Stimulated activated CD4-positive, alpha-beta T cell treated with anti-CD3 and anti-CD28 coated beads, Interleukin-4, amount 100 ng/mL, for 1 hour (primary cell): Measurements from ENCODE around the gene MAN1A1.
"Not testable (repeated sequence)": the region's sequence is repeated elsewhere in the genome, so short reads cannot be mapped to it uniquely, and the experiment has no call there.

Experiments
- DNase-seq: peaks from one replicate; pipeline ENCODE4 v3.0.0-alpha.2; 2020

Gene MAN1A1

GRCh38 chr6:119187596-119187995, 162.0 kb downstream of the MAN1A1 start:
- no peak for DNase-seq

DNA sequence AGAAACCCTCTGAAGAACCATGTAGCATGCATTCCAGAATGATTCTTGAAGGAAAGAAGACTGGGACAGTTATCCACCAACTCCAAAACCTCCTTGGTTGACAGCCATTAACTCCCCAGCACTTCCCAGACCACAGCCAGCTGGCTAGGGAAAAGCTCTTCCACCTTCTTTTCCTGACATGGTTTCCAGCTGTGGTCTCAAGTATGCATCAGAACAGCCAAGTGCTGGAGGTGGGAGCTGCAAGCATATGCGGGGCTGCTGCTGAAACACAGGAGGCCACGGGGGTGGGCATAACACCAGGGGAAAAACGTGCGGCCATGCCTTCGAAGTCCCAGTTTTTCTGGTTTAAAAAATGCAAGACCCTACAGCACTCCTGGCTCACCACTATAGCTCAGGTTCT, 163.1 kb downstream of the MAN1A1 start:
- DNase-seq, result no peak

DNA sequence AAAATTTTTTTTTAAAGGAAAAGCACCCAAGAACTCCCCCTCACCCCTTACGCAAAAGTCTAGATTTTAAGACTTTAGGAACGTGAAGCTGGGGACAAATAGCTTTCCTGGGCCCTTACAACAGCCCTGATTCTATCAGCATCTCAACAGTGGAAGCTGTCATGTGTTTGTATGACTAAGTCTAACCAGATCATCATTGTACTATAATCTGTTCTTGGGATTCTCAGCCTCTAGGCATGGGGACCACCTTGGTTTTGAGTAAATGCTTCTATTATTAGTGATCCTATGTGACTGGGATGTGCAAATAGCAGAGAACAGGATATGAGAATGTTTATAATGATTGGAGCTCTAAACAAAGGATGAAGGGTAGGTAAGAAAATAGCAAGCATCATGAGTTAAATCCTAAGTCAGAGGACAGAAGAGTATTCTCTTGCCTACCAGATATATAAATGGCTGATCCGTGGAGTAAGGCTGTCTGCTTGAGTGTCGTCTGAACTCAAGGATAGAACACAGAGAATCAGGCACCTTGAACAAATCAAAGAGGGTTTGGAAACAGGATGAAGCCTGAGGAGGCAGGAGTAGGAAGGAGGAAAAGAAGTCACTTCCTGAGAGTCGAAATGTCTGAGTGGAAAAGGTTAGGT, 165.4 kb downstream of the MAN1A1 start:
- no peak for DNase-seq

DNA sequence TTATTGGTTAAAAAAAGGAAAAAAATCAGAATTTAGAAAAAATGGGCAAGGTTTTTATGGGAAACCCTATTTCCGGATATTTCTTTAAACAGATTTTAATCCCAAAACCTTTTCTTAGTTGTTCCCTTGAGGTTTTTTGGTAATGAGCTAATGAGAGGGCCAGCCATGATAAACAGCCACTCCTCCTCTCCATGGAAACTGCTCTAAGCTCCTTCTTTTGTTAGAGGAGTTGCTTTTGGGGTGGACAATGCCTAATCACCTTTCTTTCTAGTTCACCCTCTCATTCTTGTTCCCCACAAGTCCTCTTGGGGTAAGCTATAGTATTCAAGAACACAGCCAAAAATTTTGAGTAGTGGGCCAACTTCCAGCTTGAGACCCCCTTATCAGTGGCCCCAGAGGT, 166.1 kb downstream of the MAN1A1 start:
- DNase-seq, result no peak

DNA sequence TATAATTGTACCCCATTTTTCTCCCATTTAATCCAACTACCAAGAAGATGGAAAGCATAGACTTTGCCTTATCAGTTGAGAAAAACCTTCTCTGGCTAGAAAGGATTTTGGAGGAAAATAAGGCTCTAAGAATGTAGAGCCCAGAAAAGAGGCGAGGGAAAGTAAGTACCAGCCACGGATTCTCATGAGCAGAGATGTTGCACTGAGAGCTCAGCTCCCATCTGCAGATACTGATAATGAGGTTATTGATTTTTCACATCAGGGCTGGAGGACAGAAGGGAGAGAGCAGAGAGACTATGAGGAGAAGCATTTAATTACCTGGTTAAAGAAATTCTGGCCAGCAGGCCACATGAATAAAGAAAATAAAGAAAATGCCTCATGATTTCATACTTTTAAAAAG, 166.7 kb downstream of the MAN1A1 start:
- no peak for DNase-seq

GRCh38 chr6:119182216-119182803, 167.3 kb downstream of the MAN1A1 start:
- DNase-seq, result no peak

- DNase-seq, result no peak
Observed at GRCh38 chr6:119181046-119181445, 168.5 kb downstream of the MAN1A1 start.

DNA sequence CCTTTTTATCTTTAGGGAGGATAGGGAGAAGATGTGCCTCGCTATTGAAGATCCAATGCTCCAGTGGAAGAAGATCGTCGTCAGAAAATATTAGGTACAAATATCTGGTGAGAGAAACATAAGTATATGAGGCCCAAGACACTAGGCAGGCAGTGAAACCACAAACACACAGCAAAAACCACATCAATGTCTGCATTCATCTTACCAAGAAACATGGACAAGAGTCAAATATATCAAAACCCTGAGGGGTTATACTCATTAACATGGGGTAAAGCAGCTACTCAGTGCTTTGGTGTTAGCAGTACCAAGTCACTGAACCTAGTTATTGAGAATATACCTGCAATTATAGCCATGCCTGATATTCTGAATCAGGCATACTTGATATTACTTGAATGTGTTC, 169.7 kb downstream of the MAN1A1 start:
- no peak for DNase-seq

- DNase-seq, result no peak
Observed at GRCh38 chr6:119179062-119179461, 170.5 kb downstream of the MAN1A1 start.

DNA sequence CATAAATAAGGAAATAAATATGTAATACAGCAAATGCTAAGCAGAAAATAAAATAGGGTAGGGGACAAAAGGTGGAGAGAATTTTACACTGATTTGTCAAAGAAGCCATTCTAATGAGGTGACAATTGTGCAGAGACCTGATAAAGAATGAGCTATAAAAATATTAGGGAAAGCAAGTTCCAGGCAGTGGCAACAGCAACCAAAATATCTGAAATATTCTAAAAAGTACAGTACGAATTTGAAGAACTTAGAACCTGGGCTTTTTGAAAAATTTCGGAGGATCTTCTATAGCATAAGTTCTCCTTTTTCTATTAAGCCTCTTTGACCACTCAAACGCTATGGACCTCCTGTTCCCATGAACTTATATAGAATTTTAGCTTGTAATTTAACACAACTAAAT, 173.1 kb downstream of the MAN1A1 start:
- no peak for DNase-seq

- no peak for DNase-seq
Observed at GRCh38 chr6:119174879-119175817, 174.4 kb downstream of the MAN1A1 start.

GRCh38 chr6:119174085-119174445, 175.5 kb downstream of the MAN1A1 start:
- no peak for DNase-seq

DNA sequence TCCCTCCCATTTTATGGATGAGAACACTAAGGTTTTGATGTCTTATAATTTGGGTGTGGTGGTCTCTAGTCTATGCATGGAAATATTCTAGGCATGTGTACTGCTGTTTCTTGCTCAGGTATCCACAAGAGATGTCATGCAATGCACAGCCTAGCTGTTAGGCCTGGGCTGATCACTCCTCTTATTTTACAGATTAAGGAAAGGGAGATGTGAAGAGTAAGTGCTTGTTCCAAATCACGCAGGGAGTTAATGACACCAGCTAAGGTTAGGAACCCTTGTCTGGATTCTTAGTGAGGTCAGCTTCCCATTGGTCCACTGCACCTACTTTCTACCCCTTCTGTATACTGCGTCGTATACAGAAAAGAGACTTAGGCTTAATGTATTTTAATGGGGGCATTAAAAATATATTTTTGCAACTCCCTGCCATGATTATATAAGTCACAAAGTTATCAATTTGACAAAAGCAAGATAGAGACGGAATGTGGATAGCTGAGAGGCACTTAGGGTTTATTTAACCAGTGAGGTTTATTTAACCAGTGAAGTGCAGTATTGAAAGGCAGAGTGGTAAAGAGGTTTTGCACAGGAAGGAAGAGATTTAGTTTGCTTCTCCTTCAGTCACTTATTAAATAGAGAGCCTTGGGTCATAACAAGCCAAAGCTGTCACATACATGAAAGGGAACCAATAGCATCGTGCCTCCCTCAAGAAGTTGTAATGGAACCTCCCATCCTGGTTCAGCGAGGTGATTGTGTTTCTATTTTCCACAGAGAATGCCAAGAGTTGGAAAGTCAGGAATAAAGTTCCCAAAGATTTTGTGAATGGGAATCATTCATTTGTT, 176.1 kb downstream of the MAN1A1 start:
- DNase-seq, result no peak

GRCh38 chr6:119172824-119173223, 176.7 kb downstream of the MAN1A1 start:
- DNase-seq, result no peak

DNA sequence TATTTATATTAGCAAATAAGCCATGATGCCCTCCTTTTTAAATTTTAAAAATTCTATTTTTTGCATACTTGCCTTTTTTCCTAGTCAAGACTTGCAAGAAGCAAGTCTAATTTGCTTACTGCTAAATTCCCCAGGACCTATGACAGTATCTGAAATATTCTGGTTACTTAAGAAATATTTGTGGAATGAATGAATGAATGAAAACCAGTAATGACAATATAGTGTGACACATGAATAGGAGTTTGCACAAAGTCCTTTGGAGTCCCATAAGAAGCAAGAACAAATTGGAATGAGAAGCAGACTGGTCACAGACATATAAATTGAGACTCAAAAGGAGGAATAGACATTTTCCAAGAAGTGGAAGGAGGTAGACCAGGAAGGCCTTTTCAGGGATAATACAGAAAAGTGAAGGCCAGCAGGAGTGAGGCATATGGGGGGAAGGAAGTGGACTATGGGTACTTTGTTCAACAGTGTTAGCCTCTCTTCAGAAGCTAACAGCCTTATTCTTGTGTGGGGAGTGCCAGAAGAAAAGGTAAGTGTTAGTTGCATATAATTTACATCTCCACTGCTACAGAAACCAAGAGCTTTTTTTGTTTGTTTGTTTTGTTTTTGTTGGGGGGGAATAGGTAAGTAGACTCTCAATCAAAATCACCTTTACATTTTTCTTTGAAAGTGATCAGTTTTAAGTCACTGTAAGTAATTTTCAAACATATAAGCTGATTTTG, 177.5 kb downstream of the MAN1A1 start:
- no peak for DNase-seq

- no peak for DNase-seq
Observed at GRCh38 chr6:119171088-119171841, 178.3 kb downstream of the MAN1A1 start.

DNA sequence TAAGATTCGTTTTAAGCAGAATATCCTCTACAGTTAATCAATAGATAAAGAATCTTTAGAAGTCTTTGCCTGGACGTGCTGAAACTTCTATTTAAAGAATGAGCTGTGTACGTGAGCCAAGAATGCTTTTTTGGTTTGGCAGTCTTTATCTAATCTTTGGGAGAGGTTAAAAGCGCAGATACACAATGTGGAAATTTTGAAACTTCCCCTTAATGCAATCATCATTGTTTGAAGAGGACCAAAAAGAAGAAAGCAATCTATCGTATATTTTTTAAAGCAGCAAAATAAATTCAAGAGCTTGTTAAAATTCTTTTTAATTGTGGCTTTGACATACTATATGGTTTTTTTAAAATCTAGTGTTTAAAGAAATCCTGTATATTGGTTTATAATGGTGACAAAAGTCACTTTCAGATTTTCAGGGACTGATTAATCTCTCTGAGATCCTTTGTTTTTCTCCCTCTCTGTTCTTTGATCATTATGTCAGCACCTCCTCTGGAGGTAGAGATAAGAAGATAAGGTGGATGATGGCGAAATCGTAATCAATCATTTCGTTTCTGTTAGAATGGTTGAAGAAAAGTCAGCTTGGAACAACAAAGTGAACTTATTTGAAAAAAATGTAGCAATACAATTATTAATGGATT, 179.0 kb downstream of the MAN1A1 start:
- DNase-seq, result no peak

GRCh38 chr6:119170103-119170446, 179.5 kb downstream of the MAN1A1 start:
- DNase-seq, result no peak

DNA sequence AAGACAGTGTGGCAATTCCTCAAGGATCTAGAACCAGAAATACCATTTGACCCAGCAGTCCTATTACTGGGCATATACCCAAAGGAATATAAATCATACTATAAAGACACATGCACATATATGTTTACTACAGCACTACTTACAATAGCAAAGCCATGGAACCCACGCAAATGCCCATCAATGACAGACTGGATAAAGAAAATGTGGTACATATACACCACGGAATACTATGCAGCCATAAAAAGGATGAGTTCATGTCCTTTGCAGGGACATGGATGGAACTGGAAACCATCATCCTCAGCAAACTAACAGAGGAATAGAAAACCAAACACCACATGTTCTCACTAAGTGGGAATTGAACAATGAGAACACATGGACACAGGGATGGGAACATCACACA, 180.2 kb downstream of the MAN1A1 start:
- not testable (repeated sequence) for DNase-seq

DNA sequence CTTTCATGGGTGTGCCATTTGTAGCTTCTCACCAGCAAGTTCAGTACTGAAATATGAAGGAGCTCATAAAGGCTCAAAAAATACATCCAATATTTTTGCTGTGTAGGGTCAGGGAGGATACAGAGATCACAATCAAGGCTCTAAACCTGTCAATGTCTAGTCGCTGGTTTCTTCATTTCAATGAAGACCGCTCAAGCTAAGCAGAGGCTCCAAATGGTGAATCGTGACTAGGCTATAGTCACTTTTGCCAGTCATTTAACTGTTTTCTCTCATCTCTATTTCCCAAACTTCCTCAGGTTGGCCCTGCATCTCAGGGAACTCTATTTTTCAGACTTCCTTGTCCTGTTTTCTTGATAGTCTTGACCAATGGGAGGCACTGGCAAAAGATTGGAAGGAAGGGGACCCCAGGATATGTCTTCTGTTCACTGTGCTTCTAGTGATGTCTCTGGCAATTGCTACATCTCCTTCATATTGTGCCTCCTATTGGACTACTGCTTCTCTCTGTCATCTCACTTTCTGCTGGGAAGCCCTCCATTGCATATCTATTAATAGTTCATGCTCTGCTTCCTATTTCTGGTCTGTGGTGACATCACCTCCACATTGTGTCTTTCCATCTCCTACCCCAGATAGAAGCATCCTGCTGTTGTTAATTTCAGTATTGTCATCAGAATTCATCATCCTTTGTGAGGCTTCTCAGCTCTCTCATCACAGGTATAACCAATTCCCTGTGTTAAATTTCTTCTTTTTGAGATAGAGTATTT, 183.4 kb downstream of the MAN1A1 start:
- DNase-seq, result no peak
